Skeletal muscle satellite cell (primary cell): ENCODE results near the gene KRT222.

Experiments used
- H3K27me3 ChIP-seq: 2 replicates; pipeline ENCODE4 v1.7.0; 2013; ENCODE audit warnings: low read length; ENCODE audit not compliant: control insufficient read depth, insufficient read depth
- H3K36me3 ChIP-seq: 2 replicates; pipeline ENCODE4 v1.7.0; 2013; ENCODE audit warnings: mild to moderate bottlenecking, control low read depth, low read length; ENCODE audit not compliant: insufficient read depth
- H3K4me1 ChIP-seq: 2 replicates; pipeline ENCODE4 v1.7.0; 2013; ENCODE audit warnings: low read length; ENCODE audit not compliant: control insufficient read depth, insufficient read depth
- H3K4me2 ChIP-seq: 2 replicates; pipeline ENCODE4 v1.7.0; 2013; ENCODE audit warnings: mild to moderate bottlenecking, low read length
- H3K4me3 ChIP-seq: 2 replicates; pipeline ENCODE4 v1.7.0; 2013; ENCODE audit warnings: low read length
- H3K9ac ChIP-seq: 2 replicates; pipeline ENCODE4 v1.7.0; 2013; ENCODE audit warnings: mild to moderate bottlenecking, low read depth, low read length, moderate library complexity
- H3K9me3 ChIP-seq: replicated peaks from 2 replicates; pipeline ENCODE4 v1.7.0; 2013; ENCODE audit warnings: mild to moderate bottlenecking, control low read depth, low read length

Gene KRT222

DNA sequence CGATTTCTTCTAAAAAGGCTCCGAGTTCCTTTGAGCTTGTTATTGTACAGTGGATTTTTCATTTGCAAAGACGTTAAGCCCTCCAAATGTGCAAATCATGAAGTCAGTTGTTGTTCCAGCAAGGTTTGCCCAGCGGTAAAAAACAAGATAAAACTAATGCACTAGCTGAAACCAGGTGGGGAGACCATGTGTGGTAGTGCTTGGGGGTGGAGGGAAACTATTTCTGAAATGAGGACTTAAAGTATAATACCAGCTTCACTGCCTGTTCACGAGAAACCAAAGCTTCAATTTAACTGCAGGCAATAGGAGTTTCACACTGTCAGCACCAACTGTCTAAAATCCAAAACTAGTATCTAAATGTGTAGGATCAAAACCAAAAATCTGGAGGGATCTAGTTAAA lies 39.7 kb downstream of the KRT222 start:
- peaks cover 7% of the 10 kb centered on the region for H3K27me3 ChIP-seq
- H3K36me3 ChIP-seq = peaks cover 27% of the 10 kb centered on the region
- H3K4me3 ChIP-seq = no peak overlapping the region
- no peak overlapping the region for H3K9ac ChIP-seq
- H3K9me3 ChIP-seq = no peaks in the 10 kb centered on the region
- no peaks in the 10 kb centered on the region for H3K4me1 ChIP-seq
- H3K4me2 ChIP-seq = no peak overlapping the region

GRCh38 chr17:40623419-40624210 lies 41.4 kb downstream of the KRT222 start:
- no peak overlapping the region for H3K4me3 ChIP-seq
- H3K9ac ChIP-seq = no peak overlapping the region
- no peak overlapping the region for H3K4me2 ChIP-seq
- peaks cover 10% of the 10 kb centered on the region for H3K36me3 ChIP-seq
- no peaks in the 10 kb centered on the region for H3K9me3 ChIP-seq
- H3K4me1 ChIP-seq = no peaks in the 10 kb centered on the region
- peaks cover 22% of the 10 kb centered on the region for H3K27me3 ChIP-seq

DNA sequence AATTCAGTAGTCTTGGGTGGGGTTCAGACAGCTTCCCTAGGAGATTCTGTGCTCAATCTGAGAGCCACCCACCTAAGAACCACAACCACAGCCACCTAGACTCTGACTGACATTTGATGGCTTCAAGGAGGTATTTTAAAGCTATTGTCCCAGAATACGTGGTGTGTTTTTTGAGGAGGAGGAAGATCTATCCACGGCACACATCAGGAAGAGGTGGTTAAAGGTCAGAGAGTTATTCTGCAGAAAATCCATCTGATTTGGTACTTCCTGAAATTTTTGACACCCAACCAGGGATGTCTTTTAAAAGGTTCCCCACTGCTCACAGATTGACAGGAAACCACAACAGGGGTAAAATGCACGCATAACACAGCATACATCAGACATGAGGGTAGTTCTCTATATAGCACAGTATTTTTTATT lies 42.5 kb downstream of the KRT222 start:
- Histone ChIP-seq H3K27me3 (peaks cover 31% of the 10 kb centered on the region), H3K9me3 (no peaks in the 10 kb centered on the region), H3K4me2 (no peak overlapping the region), H3K9ac (no peak overlapping the region), H3K4me3 (no peak overlapping the region), H3K4me1 (no peaks in the 10 kb centered on the region), H3K36me3 (no peaks in the 10 kb centered on the region)

DNA sequence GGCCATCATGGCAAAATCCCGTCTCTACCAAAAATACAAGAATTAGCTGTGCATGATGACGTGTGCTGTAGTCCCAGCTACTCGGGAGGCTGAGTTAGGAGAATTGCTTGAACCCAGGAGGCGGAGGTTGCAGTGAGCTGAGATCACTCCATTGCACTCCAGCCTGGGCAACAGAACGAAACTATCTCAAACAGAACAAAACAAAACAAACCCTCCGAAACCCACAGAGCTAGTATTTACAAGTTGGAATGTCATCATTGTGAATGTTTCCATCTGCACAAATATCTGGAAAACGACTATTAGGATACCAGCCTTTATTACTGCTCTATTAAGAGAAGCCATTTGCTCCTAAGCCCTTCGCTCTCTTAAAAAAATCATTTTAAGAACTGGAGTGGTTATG lies 43.4 kb downstream of the KRT222 start:
- Histone ChIP-seq H3K9ac (no peak overlapping the region), H3K27me3 (peaks cover 40% of the 10 kb centered on the region), H3K4me3 (no peak overlapping the region), H3K9me3 (no peaks in the 10 kb centered on the region), H3K4me2 (no peak overlapping the region), H3K36me3 (no peaks in the 10 kb centered on the region), H3K4me1 (no peaks in the 10 kb centered on the region)

GRCh38 chr17:40621019-40621418 lies 44.0 kb downstream of the KRT222 start:
- no peaks in the 10 kb centered on the region for H3K9me3 ChIP-seq
- no peak overlapping the region for H3K9ac ChIP-seq
- H3K4me3 ChIP-seq = no peak overlapping the region
- no peaks in the 10 kb centered on the region for H3K4me1 ChIP-seq
- H3K36me3 ChIP-seq = no peaks in the 10 kb centered on the region
- H3K4me2 ChIP-seq = no peak overlapping the region
- peaks cover 46% of the 10 kb centered on the region for H3K27me3 ChIP-seq

- no peak overlapping the region for H3K9ac ChIP-seq
- H3K36me3 ChIP-seq = no peaks in the 10 kb centered on the region
- H3K9me3 ChIP-seq = no peaks in the 10 kb centered on the region
- H3K4me1 ChIP-seq = no peaks in the 10 kb centered on the region
- H3K4me2 ChIP-seq = no peak overlapping the region
- no peak overlapping the region for H3K4me3 ChIP-seq
- H3K27me3 ChIP-seq = peaks cover 62% of the 10 kb centered on the region
These were observed 46.0 kb downstream of the KRT222 start for GRCh38 chr17:40618754-40619625.

GRCh38 chr17:40617678-40618240 lies 47.2 kb downstream of the KRT222 start:
- Histone ChIP-seq H3K27me3 (peaks cover 74% of the 10 kb centered on the region), H3K4me3 (no peak overlapping the region), H3K9me3 (no peaks in the 10 kb centered on the region), H3K4me2 (no peak overlapping the region), H3K36me3 (no peaks in the 10 kb centered on the region), H3K9ac (no peak overlapping the region), H3K4me1 (no peaks in the 10 kb centered on the region)

GRCh38 chr17:40616592-40616991 lies 48.4 kb downstream of the KRT222 start:
- no peak overlapping the region for H3K9ac ChIP-seq
- H3K4me3 ChIP-seq = no peak overlapping the region
- H3K4me1 ChIP-seq = no peaks in the 10 kb centered on the region
- H3K4me2 ChIP-seq = no peak overlapping the region
- no peaks in the 10 kb centered on the region for H3K36me3 ChIP-seq
- peaks cover 84% of the 10 kb centered on the region for H3K27me3 ChIP-seq
- no peaks in the 10 kb centered on the region for H3K9me3 ChIP-seq

DNA sequence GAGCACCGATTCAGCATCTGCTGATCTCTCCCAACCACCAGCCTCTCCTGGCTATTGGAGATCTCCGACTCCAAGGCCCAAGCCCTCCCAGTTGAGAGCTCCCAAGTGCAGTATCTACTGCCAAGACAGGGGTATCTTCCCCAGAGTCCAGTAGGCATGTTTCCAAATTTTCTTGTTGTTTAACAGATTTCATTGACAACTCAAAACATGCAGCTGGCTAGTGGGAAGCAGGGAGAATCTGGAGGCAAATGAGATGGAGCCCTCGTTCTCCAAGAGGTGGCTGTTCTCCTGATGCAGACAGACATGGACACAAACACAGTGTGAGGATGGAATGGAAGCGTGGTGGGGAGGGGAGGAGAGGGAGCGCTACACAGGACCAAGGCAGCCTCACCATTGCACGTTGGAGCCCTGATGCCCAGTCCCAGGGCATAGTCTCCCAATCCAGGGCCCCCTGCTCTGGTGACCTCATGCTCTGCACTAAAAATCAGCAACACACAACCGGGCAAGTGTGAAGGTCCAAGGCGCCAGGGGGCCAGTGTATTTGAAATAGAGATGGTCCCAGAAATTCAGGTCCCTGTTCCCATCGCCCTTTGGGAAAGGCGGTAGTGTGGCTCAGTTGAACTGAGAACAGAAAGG lies 49.0 kb downstream of the KRT222 start:
- no peak overlapping the region for H3K9ac ChIP-seq
- no peak overlapping the region for H3K4me3 ChIP-seq
- H3K27me3 ChIP-seq = peaks cover 89% of the 10 kb centered on the region
- no peak overlapping the region for H3K4me2 ChIP-seq
- no peaks in the 10 kb centered on the region for H3K4me1 ChIP-seq
- no peaks in the 10 kb centered on the region for H3K36me3 ChIP-seq
- no peaks in the 10 kb centered on the region for H3K9me3 ChIP-seq

- Histone ChIP-seq H3K36me3 (no peaks in the 10 kb centered on the region), H3K4me3 (no peak overlapping the region), H3K9ac (no peak overlapping the region), H3K9me3 (no peaks in the 10 kb centered on the region), H3K4me2 (no peak overlapping the region), H3K27me3 (peaks cover 88% of the 10 kb centered on the region), H3K4me1 (no peaks in the 10 kb centered on the region)
These were observed 49.7 kb downstream of the KRT222 start for GRCh38 chr17:40615068-40615840.
